Fibroblast of pulmonary artery (primary cell): ENCODE results near the gene ROPN1B.
A peak's percentile ranks its signal among the peaks of the same experiment; 100 is the strongest.
"Not testable (repeated sequence)": the region's sequence is repeated elsewhere in the genome, so short reads cannot be mapped to it uniquely, and the experiment has no call there.

Source experiments
- DNase-seq: peaks from one replicate; pipeline ENCODE4 v3.0.0-alpha.2; 2010; ENCODE audit warnings: low read depth
- H3K4me3 ChIP-seq: replicated peaks from 2 replicates; pipeline ENCODE4 v1.5.1; 2011; ENCODE audit warnings: low read depth, mild to moderate bottlenecking, control low read depth, low read length, moderate library complexity
- TF ChIP-seq, protein P1 (sequence below): IDR thresholded peaks from 2 replicates; pipeline ENCODE4 v1.5.1; 2011; ENCODE audit warnings: mild to moderate bottlenecking, control low read depth, low read length, inconsistent platforms; ENCODE audit errors: missing control alignments

ROPN1B gene

DNA sequence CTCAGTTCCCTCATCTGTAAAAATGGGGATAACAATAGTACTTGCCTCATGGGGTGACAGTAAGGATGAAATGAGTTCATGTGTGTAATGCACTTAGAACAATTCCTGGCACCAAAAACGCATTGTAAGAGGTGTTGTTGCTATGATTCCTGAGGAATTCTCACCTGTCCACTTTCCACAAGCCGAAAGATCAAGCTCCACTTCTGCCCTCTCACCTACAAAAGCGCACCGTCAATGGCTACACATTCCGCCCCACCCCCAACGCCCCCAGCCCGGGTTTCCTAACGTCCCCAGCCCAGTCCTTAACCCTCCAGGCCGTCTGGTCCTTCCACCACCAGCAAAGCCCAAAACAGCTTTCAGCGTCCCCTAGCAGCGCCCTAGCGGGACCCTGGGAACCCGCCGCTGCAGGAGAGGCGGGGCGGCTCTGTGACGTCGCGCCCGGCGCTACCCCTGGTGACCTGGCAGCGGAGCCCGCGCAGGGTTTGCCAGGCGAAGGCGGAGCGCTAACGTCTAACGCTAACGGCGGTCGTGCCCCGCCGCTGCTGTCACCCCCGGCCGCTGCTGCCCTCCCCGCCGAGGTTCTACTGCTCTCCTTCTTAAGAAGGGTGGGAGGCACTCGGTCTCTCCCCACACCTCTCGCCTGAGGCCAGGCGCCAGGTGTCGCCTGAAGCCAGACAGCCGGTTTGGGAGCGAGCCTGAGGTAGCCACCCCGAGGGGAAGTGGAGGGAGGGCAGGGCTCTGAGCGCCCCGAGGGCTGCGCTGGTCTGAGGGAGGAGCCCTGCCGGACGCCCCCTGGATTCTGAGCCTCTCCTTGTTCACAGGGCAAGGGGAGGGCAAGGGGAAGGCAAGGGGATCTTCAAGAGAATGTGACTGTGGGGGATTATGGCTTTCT is at the start of gene ROPN1B:
TSS of gene ROPN1B (plus strand) at position 478 of the 892 bp plus-strand sequence. CDS start 2,877 bp downstream, outside the sequence.
- H3K4me3 ChIP-seq, DNase-seq: not testable (repeated sequence)

DNA sequence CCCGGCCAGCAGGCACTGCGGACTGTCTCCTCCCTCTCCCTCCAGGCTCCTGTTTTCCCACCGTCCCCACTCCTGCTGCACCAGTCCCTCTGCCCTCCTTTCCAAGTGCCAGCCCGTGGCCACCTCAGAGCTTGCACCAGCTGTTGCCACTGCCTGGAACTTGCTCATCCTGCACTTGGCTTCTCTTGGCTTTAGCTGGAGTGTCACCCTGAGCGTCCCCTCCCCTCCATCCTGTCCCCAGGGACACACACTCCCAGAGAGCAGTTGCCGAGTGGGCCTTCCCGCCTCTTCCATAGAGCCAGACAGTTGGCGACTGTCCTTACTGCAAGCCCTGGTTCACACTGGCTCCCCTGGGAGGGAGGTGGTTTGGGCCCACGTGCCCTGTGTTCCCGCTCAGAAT is 48.8 kb upstream of the ROPN1B start:
- not testable (repeated sequence) for H3K4me3 ChIP-seq, DNase-seq

DNA sequence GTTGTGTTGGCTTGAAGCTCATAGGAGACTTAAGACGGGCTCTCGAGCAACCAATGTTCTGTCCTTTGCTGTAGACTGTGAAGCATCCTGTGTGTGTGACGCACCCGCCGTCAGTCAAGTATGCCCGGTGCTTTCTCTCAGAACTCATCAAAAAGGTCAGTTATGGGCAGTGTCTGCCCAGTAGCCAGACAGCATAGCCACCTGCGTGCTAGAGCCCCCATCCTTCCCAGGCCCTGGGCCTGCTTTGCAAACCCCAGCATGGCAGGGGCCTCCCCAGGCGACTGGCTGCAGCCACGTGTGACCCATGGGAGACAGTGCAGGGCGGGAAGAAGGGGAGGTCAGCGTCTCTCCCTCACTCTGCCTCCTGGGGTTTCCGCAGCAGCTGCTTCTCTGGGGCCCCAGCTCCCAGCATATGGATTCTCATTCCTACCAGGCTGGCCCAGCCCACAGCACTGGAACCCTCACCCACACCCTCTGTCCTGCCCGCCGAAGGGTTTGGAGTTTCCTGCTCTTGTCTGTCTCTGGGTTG is 48.2 kb upstream of the ROPN1B start:
- not testable (repeated sequence) for H3K4me3 ChIP-seq

DNA sequence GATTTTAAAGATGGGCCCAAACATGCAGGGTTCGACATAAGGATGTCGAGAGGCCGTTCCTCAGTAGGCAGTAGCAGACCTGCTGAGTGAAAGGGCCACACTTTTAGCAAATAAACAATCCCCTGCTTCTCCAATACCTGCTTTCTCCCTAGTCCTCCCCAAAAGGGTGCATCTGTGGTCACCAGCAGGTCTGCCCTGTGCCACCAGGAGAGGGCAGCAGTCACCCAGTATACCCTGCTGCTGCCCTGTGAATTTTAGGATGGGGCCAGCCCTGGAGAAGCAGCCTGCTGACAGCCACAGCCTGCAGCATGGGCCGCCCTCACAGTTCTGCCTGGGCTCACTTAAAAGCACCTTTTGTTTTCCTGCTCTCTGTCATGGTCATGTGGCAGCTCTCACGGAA is 47.3 kb upstream of the ROPN1B start:
- TF ChIP-seq, protein P1, sequence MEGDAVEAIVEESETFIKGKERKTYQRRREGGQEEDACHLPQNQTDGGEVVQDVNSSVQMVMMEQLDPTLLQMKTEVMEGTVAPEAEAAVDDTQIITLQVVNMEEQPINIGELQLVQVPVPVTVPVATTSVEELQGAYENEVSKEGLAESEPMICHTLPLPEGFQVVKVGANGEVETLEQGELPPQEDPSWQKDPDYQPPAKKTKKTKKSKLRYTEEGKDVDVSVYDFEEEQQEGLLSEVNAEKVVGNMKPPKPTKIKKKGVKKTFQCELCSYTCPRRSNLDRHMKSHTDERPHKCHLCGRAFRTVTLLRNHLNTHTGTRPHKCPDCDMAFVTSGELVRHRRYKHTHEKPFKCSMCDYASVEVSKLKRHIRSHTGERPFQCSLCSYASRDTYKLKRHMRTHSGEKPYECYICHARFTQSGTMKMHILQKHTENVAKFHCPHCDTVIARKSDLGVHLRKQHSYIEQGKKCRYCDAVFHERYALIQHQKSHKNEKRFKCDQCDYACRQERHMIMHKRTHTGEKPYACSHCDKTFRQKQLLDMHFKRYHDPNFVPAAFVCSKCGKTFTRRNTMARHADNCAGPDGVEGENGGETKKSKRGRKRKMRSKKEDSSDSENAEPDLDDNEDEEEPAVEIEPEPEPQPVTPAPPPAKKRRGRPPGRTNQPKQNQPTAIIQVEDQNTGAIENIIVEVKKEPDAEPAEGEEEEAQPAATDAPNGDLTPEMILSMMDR = peak; percentile 38
- not testable (repeated sequence) for H3K4me3 ChIP-seq
- peak; percentile 66 for DNase-seq

More for the DNA sequence above, 48.2 kb upstream of the ROPN1B start:
- DNase-seq = not testable (repeated sequence)

DNA sequence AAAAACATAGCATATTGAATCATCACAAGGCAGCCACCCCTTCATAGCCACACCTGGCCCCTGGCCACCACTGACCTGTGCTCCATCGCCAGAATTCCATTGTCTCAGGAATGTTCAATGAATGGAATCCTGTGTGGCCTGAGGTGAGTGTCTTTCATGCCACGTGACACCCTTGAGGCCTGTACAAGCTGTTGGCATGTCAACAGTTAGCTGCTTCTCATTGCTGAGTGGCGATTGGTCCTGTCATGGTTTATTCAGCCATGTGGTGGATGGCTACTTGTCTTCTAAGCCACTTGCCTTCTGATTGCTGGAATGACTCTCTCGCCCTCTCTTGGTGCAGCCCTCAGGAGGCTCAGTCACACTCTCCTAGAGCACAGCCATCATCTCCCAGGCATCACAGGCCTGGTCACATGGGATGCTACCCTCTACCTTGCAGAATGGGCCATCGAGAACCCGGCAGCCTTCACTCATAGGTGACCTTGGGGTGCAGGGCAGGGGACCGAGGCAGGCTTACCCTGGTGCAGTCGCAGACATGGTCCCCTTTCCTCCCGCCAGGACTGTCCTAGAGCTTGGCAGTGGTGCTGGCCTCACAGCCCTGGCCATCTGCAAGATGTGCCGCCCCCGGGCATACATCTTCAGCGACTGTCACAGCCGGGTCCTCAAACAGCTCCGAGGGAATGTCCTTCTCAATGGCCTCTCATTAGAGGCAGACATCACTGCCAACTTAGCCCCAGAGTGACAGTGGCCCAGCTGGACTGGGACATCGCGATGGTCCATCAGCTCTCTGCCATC is 45.5 kb upstream of the ROPN1B start:
- not testable (repeated sequence) for H3K4me3 ChIP-seq, DNase-seq

DNA sequence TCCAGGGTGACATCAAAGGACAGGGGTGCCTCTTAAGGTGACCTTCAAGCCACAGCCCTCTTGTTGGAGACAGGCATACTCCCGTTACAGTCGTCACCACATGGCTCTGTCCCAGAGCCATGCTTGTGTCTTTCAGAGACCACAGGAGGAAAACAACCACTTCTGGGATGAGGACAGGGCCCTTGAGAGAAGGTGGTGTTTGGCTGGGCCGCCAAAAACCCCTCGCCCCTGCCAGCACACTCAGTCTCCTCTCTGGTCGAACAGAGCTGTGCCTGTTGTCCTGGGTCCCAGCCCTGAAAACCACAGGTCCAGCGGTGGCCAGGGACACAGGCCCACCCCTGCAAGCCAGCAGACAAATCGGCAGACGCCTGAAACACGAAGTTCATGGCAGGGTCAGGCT is 44.7 kb upstream of the ROPN1B start:
- not testable (repeated sequence) for H3K4me3 ChIP-seq, DNase-seq

DNA sequence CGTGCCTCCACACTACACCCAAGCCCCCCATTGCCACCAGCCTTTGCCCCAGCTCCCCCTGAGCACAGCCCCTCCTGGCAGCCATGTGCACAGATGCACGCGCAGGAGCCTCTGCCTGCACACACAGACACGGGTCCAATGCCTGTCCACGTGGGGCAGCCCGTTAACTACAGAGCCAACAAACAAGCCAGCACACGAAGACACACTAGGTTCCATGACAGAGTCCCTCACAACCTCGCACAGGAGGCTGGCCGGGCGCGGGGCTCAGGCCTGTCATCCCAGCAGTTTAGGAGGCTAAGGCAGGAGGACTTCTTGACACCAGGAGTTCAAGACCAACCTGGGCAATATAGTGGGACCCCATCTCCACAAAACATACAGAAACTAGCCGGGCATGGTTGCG is 43.3 kb upstream of the ROPN1B start:
- H3K4me3 ChIP-seq, DNase-seq: not testable (repeated sequence)

DNA sequence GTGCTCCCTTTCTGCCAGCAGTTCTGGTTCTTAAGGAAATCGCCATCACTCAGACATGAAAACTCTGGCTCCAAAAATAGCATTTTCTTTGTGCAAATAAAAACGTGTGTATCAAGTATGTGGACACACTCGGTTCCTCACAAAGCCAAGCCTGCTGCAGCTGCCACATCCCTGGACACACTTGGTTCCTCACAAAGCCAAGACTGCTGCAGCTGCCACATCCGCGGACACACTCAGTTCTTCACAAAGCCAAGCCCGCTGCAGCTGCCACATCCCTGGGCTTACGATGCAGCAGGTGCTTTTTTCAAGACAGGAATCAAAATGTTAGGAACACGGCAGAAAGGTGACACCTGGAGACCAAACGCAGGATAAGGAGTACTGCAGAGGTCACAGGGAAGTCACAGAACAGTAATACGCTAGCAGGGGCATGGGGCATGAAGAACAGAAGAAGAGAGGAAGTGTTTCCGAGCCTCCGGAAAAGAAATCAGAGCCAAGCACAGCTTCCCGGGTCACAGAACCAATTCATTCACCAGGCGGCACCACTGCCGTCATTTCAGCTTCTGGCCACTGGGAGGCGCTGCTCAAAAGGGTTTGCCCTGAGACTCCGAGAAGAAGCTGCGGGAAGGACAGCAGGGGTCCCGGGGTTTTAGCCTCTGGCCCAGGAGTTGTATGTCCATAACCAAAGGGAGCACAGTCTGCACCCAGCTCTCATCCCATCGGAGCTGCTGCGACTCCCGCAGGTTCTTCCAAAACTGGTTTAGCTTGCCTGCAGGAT is 40.0 kb upstream of the ROPN1B start:
- H3K4me3 ChIP-seq = not testable (repeated sequence)
- TF ChIP-seq, protein P1 = peak; percentile 47
- peak; percentile 55 for DNase-seq

DNA sequence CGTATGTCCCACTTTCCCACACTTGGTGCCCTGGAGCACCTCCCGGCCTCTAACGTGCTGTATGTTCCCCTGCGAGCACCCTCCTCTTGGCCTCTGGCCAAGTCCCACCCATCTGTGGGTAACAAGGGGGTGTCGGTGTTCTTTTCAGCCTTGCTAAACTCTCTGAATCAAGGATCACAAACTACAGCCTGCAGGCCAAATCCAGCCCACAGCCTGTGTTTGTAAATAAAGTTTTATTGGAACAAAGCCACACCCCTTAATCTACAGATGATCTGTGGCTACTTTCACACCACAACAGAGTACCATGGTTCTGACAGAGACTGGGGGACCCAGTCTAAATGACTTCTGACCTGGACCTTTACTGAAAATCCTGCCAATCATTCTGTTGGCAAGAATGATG is 39.2 kb upstream of the ROPN1B start:
- not testable (repeated sequence) for H3K4me3 ChIP-seq, DNase-seq

DNA sequence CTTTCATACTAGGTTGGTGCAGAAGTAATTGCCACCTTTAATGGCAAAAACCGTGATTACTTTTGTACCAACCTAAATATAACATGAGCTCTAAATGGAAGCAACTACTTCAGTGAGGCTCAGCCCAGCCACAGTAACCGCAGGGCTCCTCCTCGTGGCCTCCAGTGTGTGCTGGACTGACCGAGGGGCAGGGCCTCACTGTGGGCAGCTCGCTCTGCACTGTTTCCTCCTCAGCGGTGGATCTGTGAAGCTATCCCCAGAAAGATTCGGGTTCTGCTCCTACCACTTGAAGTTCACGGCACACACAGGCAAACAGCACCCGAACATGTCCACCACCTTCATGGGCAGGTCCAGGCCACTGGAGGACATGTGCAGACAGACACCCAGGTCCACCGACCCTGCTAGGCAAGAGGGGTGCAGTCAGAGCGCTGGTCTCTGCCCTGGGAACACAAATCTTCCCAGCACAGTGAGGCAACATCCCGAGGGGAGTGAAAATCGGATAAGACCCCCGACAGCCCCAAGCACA is 37.6 kb upstream of the ROPN1B start:
- not testable (repeated sequence) for H3K4me3 ChIP-seq, DNase-seq

DNA sequence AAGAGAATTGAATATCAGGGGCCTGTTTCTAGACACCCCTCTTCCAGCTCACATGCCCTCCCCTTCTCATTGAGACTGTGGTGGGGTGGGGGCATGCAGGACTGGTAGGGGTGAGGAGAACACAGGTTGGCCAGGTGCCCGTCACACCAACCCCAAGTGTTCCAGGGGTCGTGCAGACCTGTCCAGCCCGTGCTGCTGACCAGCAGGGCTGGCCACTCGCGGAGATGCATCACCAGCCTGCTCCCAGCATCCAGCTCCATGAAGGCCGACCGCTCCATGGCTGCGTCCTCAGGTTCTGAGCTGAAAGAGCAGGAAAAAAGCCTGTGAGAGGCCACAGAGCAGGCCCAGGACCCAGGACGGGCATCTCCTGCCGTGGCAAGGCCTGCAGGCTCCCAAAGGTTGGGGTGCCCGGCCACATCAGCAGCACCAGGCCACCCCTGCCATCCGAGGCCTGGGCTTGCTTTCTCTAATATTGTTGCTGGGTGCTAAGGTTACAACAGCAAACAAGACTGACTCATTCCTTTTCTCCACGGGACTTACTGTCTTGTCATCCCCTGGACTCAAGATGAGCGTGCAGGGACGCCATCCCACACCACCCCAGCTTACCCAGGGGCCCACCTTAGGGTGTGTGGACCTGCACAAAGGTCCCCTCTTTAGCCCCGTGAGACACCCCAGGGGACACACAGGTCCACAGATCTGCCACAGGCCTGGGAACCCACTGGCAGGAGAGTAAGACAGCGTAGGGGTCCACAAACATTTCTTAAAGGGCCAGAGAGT is 35.4 kb upstream of the ROPN1B start:
- not testable (repeated sequence) for H3K4me3 ChIP-seq, DNase-seq

DNA sequence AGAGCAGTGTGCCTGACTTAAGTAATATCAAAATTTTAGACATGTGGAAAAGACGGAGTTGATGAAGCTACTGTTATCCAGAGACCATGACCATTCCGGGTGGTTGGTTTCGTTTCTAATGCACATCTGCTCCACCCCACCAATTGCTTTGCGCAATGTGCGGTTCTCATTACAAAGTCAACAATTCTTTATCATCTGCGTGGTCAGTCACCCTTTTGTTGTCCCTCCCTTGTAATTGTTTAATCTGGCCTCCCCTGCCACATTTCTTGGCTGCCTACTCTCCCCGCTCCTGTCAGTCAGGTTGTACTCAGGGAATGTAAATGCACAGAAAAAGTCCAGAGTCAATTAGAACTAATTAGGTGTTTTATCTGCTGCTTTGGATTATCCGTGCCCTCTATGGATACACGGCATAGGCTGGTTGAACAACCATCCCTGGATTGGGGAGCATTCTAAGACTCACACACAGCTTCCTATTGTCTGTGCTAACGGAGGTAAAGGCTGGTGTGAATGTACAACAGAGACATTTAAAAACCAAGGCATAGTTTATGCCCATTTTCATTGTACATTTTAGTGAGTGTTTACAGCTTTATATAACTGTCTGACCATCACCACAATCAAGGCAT is 33.6 kb upstream of the ROPN1B start:
- peak; percentile 77 for DNase-seq
- peak overlapping the region; percentile 46 for H3K4me3 ChIP-seq
